CD14-positive monocyte (primary cell): ENCODE measurements around the gene SUCNR1. TPM values are rescaled to one million over a fixed set of nuclear protein-coding genes. Genes with fewer than 3 reads are reported as not detected.

Source experiments
- DNase-seq, 3 donors: peaks; one replicate each; pipeline ENCODE4 v3.0.0-alpha.2; 2011 to 2022
- H2AFZ ChIP-seq: 2 replicates; pipeline ENCODE4 v1.6.0; 2012; ENCODE audit warnings: mild to moderate bottlenecking, low read depth, low read length, inconsistent platforms; ENCODE audit not compliant: insufficient read depth, poor library complexity, severe bottlenecking
- H3K27ac ChIP-seq, 2 donors: 1 replicate in 1 of 2; 2 replicates in 1 of 2; pipeline ENCODE4 v1.5.1; 2012 to 2013; ENCODE audit warnings: low read length in 2 of 2, control low read depth in 1 of 2, inconsistent platforms in 1 of 2, low read depth in 1 of 2, mild to moderate bottlenecking in 1 of 2
- H3K27me3 ChIP-seq, 2 donors: one replicate each; pipeline versions ENCODE4 v1.6.0 to v1.6.1; 2011 to 2013; ENCODE audit warnings: low read length in 2 of 2; ENCODE audit not compliant: control insufficient read depth in 2 of 2, insufficient read depth in 2 of 2
- H3K36me3 ChIP-seq, 2 donors: replicated peaks in 1 of 2; 1 replicate in 1 of 2; 2 replicates in 1 of 2; pipeline versions ENCODE4 v1.5.1 to v1.6.1; 2012 to 2013; ENCODE audit warnings: low read length in 2 of 2, control low read depth in 1 of 2, inconsistent platforms in 1 of 2, mild to moderate bottlenecking in 1 of 2; ENCODE audit not compliant: insufficient read depth in 2 of 2, control insufficient read depth in 1 of 2
- H3K4me1 ChIP-seq, 2 donors: 1 replicate in 1 of 2; 2 replicates in 1 of 2; pipeline versions ENCODE4 v1.5.1 to v1.6.1; 2012 to 2013; ENCODE audit warnings: low read length in 2 of 2, control low read depth in 1 of 2, inconsistent platforms in 1 of 2, mild to moderate bottlenecking in 1 of 2, moderate library complexity in 1 of 2; ENCODE audit not compliant: insufficient read depth in 2 of 2, control insufficient read depth in 1 of 2
- H3K4me2 ChIP-seq: replicated peaks from 2 replicates; pipeline ENCODE3; 2012; ENCODE audit warnings: low read length, moderate library complexity, mild to moderate bottlenecking; ENCODE audit not compliant: poor library complexity, severe bottlenecking; ENCODE audit errors: extremely low read depth
- H3K4me3 ChIP-seq, 3 experiments: fragments of 200-600 bp in 1 of 3; sonication (generic) in 1 of 3; replicated peaks in 1 of 3; 1 replicate in 2 of 3; 2 replicates in 1 of 3; pipeline ENCODE4 v1.5.1; 2011 to 2013; ENCODE audit warnings: low read length in 3 of 3, mild to moderate bottlenecking in 3 of 3, control low read depth in 2 of 3, low read depth in 2 of 3, inconsistent platforms in 1 of 3, moderate library complexity in 1 of 3
- H3K79me2 ChIP-seq: 2 replicates; pipeline ENCODE4 v1.6.0; 2012; ENCODE audit warnings: mild to moderate bottlenecking, control low read depth, inconsistent platforms, low read length, moderate library complexity; ENCODE audit not compliant: insufficient read depth
- H3K9ac ChIP-seq: 2 replicates; pipeline ENCODE4 v1.6.0; 2017; ENCODE audit warnings: low read length, mild to moderate bottlenecking; ENCODE audit not compliant: insufficient read depth, poor library complexity, severe bottlenecking
- H3K9me3 ChIP-seq, 2 donors: replicated peaks in 1 of 2; 1 replicate in 1 of 2; 2 replicates in 1 of 2; pipeline versions ENCODE4 v1.5.1 to v1.6.1; 2012 to 2013; ENCODE audit warnings: low read length in 2 of 2, control low read depth in 1 of 2; ENCODE audit not compliant: control insufficient read depth in 1 of 2, insufficient read depth in 1 of 2
- H4K20me1 ChIP-seq: 2 replicates; pipeline ENCODE4 v1.6.0; 2012; ENCODE audit warnings: mild to moderate bottlenecking, low read length, control low read depth, moderate library complexity; ENCODE audit not compliant: insufficient read depth
- H3K27ac Mint-ChIP-seq, 7 donors: one replicate each; pipeline ENCODE4 v1.8.0; 2020; ENCODE audit warnings: mild to moderate bottlenecking in 7 of 7, mixed read lengths in 7 of 7, moderate library complexity in 6 of 7, inconsistent platforms in 2 of 7
- H3K27me3 Mint-ChIP-seq, 3 donors: one replicate each; pipeline ENCODE4 v1.8.0; 2021 to 2022; ENCODE audit warnings: low read depth in 3 of 3, mild to moderate bottlenecking in 3 of 3, mixed read lengths in 3 of 3, moderate library complexity in 3 of 3, inconsistent platforms in 1 of 3
- H3K36me3 Mint-ChIP-seq, 2 donors: one replicate each; pipeline ENCODE4 v1.8.0; 2020; ENCODE audit warnings: mixed read lengths in 2 of 2, inconsistent platforms in 1 of 2, mild to moderate bottlenecking in 1 of 2
- H3K4me1 Mint-ChIP-seq: one replicate; pipeline ENCODE4 v1.8.0; 2020; ENCODE audit warnings: mild to moderate bottlenecking, mixed read lengths
- H3K4me3 Mint-ChIP-seq, 2 donors: one replicate each; pipeline ENCODE4 v1.8.0; 2020; ENCODE audit warnings: mild to moderate bottlenecking in 2 of 2, mixed read lengths in 2 of 2, moderate library complexity in 1 of 2
- H3K9me3 Mint-ChIP-seq, 7 donors: one replicate each; pipeline ENCODE4 v1.8.0; 2020 to 2022; ENCODE audit warnings: mixed read lengths in 7 of 7, mild to moderate bottlenecking in 6 of 7, moderate library complexity in 6 of 7, inconsistent platforms in 2 of 7
- WGBS: methylation state at CpG from one replicate; pipeline ENCODE4 v1.1.5; 2013; ENCODE audit warnings: missing lambda C conversion rate; ENCODE audit not compliant: insufficient coverage; 5-methylcytosine and 5-hydroxymethylcytosine counted together
- intact Hi-C, 2 donors: fragments of 100-400 bp; cut with micrococcal nuclease; formaldehyde crosslinking; loops; one replicate each; pipeline versions ENCODE4 v1.15.0 to v1.15.1; 2023
- polyA plus RNA-seq, 3 donors: library from polyadenylated mRNA; depleted of rRNA in 1 of 3; unstranded in 2 of 3; stranded (reverse) in 1 of 3; fragments of 300-500 nt in 2 of 3; fragments of >200 nt in 1 of 3; fragmentation: Illumina TruSeq in 2 of 3; gene quantifications; 1 replicate in 2 of 3; 2 replicates in 1 of 3; pipeline ENCODE4 v1.2.3, GENCODE V29; 2012 to 2021
- TF ChIP-seq, protein P1 (sequence below): fragments of 200-600 bp; IDR thresholded peaks from one replicate; pipeline ENCODE4 v1.8.0; 2022; ENCODE audit warnings: antibody characterized with exemption, mild to moderate bottlenecking

Gene SUCNR1
- polyA plus RNA-seq, 3 donors, result 0.09 to 0.28 (median 0.20) TPM

DNA sequence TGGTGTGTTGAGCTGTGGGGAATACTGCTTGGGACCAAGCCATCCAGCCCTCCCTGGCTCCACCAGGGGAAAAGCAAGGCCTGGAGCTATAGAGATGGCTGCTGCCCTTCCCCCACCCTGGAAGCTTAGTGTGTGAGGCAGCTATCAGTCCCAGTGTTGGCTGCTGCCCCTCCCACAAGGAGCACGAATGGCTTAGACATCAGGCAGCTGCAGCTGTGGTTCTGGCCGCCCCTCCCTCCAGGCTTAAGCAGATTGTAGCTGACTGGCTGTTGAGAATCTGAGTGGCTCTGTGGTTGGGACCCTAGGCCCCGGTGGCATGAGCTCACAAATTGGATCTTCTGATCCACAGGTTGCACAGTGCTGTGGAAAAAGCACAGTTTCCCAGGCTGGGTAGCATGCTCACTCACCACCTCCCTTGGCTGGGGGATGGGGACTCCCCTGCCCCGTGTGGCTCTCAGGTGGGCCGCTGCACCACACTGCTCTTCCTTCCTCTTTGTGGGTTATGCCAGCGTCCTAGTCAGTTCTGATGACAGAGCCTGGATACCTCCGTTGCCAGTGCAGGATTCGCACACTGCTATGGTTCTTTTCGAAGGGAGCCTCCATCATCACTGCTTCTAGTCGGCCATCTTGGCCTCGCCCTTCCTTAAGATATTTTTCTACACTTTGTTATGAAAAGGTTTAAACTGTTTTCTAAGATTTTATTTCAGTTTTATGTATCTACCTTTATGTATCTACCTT, 21.2 kb upstream of the SUCNR1 start:
- DNase-seq, result no peak
- WGBS, result 36% methylated on average over 6 of the region's 11 CpGs

DNA sequence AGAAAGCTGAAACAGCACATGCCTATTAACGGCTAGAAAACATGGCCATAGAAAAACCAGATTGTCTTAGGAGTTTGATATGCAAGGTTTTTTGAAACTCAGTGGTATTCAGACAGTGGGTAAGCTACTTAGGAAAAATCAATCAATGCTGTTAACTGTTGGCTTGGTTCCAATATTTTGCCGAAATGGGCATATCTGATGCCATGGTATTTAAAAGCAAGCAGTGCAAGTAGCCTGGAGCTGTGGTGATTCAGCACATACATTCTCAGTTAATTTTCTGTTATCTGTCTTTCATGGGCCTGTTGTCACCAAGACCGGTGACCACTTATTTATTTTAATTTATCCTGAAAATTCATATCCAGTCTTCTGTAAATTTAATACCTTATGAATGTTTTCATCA, 17.3 kb upstream of the SUCNR1 start:
- intact Hi-C loops, result no loop called here
- no peak overlapping the region for H3K27ac Mint-ChIP-seq
- Histone ChIP-seq H3K4me2 (no peak overlapping the region), H4K20me1 (no peaks in the 10 kb centered on the region), H3K9me3 (peaks cover 0 to 8% of the 10 kb centered on the region in 2 donors), H3K79me2 (no peaks in the 10 kb centered on the region), H3K27ac (no peak overlapping the region), H3K36me3 (no peaks in the 10 kb centered on the region), H3K4me1 (no peaks in the 10 kb centered on the region), H2AFZ (no peak overlapping the region), H3K4me3 (no peak overlapping the region), H3K9ac (no peak overlapping the region), H3K27me3 (no peaks in the 10 kb centered on the region)
- no peak overlapping the region for H3K4me3 Mint-ChIP-seq
- H3K36me3 Mint-ChIP-seq, result no peaks in the 10 kb centered on the region
- 100% methylated on average over 2 of the region's 3 CpGs for WGBS
- TF ChIP-seq, protein P1, sequence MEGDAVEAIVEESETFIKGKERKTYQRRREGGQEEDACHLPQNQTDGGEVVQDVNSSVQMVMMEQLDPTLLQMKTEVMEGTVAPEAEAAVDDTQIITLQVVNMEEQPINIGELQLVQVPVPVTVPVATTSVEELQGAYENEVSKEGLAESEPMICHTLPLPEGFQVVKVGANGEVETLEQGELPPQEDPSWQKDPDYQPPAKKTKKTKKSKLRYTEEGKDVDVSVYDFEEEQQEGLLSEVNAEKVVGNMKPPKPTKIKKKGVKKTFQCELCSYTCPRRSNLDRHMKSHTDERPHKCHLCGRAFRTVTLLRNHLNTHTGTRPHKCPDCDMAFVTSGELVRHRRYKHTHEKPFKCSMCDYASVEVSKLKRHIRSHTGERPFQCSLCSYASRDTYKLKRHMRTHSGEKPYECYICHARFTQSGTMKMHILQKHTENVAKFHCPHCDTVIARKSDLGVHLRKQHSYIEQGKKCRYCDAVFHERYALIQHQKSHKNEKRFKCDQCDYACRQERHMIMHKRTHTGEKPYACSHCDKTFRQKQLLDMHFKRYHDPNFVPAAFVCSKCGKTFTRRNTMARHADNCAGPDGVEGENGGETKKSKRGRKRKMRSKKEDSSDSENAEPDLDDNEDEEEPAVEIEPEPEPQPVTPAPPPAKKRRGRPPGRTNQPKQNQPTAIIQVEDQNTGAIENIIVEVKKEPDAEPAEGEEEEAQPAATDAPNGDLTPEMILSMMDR, result no peak
- H3K4me1 Mint-ChIP-seq, result peaks cover 2% of the 10 kb centered on the region
- no peak for DNase-seq
- peaks cover 3 to 7% (median 4%) of the 10 kb centered on the region in 7 donors for H3K9me3 Mint-ChIP-seq
- H3K27me3 Mint-ChIP-seq, result no peaks in the 10 kb centered on the region

More for the DNA sequence above, 21.2 kb upstream of the SUCNR1 start:
- H3K27me3 ChIP-seq, result no peaks in the 10 kb centered on the region
- Mint-ChIP-seq H3K9me3 (peaks cover 16 to 25% (median 22%) of the 10 kb centered on the region in 7 donors), H3K36me3 (peaks cover 0 to 5% of the 10 kb centered on the region in 2 donors), H3K4me3 (no peak overlapping the region), H3K4me1 (peaks cover 5% of the 10 kb centered on the region), H3K27ac (peak overlapping the region in 1 of 7 donors; percentile 80), H3K27me3 (no peaks in the 10 kb centered on the region)
- H4K20me1 ChIP-seq, result no peaks in the 10 kb centered on the region
- H3K4me3 ChIP-seq, result no peak overlapping the region
- H3K36me3 ChIP-seq, result no peaks in the 10 kb centered on the region
- H3K79me2 ChIP-seq, result no peaks in the 10 kb centered on the region
- H3K27ac ChIP-seq, result no peak overlapping the region
- TF ChIP-seq, protein P1, result no peak
- no peak overlapping the region for H2AFZ ChIP-seq
- no peak overlapping the region for H3K4me2 ChIP-seq
- intact Hi-C loops, result no loop called here
- no peak overlapping the region for H3K9ac ChIP-seq
- H3K9me3 ChIP-seq, result peaks cover 5 to 8% of the 10 kb centered on the region in 2 donors
- H3K4me1 ChIP-seq, result no peaks in the 10 kb centered on the region
